ENCODE data around the gene GP1BB. TPM values are rescaled to one million over a fixed set of nuclear protein-coding genes. Genes with fewer than 3 reads are reported as not detected.
A peak's percentile ranks its signal among the peaks of the same experiment; 100 is the strongest.

The GP1BB gene
- total RNA-seq, 2 donors from 2014 or later, result not detected

DNA sequence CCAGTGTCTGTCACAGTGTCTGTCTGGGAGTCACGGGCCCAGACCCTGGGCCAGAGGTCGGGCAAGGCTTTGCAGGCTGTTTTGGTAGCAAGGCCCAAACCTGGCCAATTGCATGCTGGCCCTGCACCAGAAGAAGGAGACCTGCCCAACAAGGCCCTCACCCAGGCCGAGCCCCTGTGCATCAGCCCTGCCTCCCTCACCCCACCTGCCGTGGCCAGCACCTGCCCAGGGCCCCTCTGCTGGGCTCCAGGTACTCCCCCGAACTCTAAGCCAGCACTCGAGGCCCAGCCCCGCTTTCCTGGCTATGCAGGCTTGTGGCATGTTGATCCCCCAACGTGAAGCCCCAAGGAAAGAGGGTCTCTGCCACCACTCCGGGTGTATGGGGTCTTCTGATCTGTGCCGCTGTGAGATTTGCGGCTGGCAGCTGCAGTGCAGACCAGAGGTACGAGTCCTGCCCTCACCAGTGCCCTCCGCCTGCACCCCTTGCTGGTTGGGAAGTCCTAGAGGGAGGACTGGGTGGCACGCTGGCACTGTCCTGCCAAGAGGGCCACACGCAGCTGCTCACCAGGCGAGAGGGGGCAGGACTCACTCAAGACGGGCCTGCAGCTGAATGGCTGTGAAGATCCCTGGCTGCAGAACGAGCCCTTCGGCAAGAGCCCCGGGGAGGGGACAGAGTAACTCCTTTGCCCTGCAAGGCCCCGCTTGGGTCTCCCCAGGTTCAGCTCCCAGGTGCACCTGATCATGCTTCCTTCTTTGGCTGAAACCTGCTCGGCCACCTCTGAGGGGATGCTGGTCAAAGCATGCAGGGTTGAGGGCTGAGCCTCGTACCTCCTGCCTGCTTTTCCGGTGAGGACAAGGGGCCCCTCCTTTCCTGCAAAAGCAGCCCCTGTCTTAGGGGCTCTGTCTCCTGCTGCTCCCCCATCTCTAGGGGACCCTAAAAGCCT is 15.7 kb upstream of the GP1BB start:
- DNase-seq (ENCODE audit: low spot score in 2 of 2) (peak in 1 of 2 donors; percentile 49), ATAC-seq (no peak)
- no peaks in the 10 kb centered on the region for H3K36me3 Mint-ChIP-seq
- H3K27ac Mint-ChIP-seq, result no peak overlapping the region
- no peaks in the 10 kb centered on the region for H3K9me3 Mint-ChIP-seq

DNA sequence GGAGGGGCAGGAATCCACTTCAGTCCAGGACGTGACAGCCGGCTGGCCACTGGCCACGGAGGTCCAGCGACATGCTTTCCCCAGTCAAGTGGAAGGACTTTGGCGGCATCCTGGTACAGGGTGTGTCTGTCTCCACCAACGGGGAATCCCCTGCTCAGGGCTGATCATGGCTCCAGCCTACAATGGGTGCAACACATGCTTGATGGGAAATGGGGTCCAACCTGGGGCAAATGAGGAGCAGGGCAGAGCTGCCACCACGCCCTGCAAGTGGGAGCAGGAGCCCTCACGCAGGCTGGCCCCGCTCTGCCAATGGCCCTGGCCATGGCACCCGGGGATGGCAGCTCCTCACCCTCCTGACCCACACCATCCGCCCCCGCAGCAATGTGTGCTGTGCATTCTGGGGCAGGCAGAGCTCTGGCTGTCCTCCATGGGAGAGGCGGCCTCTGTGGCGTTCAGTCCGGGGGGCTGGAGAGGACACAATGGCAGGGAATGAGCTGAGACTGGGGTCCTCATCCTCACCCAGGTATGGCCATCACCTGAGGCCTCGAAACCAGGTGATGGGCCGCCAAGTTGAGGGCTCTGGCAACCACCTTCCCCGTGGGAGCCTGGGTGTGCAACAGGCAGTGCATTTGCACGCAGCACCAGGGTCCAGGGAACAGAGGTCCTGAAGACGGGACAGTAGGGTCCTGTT is 14.9 kb upstream of the GP1BB start:
- H3K9me3 Mint-ChIP-seq, result no peaks in the 10 kb centered on the region
- no peaks in the 10 kb centered on the region for H3K36me3 Mint-ChIP-seq
- peak in 1 of 2 donors; percentile 50 for DNase-seq (ENCODE audit: low spot score in 2 of 2)
- no peak for ATAC-seq
- no peak overlapping the region for H3K27ac Mint-ChIP-seq

DNA sequence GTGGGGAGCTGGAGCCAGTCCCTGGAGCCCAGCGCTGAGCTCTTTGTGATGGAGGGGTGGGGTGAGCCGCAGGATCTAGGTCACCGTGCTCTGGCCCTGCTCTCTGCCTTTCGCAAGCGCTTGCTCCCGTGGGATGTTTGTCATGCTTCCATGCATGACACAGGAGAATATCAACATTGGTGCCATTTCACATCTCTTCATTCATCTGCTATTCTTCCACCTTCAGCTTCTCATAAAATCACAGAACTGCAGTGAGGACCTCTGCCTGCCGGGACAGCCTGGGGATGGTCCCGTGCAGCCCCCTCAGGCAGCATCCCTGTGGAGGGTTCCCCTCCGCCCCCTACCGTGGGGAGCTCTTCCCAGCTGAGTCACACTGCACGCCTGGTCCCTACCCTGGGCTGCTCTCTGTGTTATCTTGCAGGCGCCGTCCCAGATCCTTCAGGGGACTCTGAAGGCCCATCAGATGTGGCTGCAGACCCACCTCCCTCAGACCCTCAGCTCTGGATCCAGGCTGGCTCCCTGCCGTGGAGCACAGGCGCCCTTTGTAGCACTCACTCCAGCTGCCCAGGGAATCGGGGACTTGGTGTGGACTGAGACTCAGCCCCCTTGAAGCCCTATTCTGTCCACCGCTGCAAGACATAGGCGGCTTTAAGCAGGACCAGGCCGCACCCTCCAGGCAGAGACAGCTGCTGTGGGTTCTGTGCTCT is 14.1 kb upstream of the GP1BB start:
- H3K27ac Mint-ChIP-seq, result no peak overlapping the region

DNA sequence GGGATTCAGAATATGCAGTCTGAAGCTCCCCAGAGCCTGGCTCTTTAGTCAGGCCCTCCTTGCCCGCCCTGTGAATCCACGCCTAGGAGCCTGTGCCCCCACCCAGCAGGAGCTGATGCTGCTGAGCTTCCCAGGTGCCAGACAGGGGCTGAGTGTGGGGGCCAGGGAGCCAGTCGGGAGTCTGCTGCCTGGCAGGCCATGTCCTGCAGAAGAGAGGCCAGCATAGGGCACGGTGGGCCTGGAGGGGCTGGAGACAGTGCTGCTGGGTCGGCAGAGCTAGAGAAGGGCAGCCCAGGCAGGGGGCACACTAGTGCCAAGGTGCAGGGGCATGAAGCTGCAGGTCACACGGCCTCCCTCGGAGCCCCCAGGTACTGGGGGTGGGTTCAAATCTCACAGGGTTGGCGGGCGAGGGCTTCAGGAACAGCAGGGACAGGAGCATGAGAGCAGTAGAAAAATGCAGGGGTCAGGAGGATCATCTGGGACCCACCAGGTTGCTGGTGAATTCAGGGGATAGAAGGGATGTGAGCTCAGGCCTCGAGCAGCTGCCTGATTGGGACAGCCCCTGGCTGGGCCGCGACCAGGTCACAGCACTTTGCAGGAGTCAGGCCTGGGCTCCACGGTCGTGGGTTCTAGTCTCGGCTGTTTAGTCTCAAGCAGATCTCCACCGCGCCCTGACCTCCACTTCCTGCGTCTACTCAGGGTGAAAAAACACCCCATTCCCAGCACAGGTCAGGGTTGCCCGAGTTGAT is 13.1 kb upstream of the GP1BB start:
- Mint-ChIP-seq H3K27ac (no peak overlapping the region), H3K36me3 (no peaks in the 10 kb centered on the region), H3K9me3 (no peaks in the 10 kb centered on the region)
- no peak for ATAC-seq
- no peak for DNase-seq (ENCODE audit: low spot score in 2 of 2)

More for the DNA sequence above, 14.1 kb upstream of the GP1BB start:
- no peak for DNase-seq (ENCODE audit: low spot score in 2 of 2)
- Mint-ChIP-seq H3K9me3 (no peaks in the 10 kb centered on the region), H3K36me3 (no peaks in the 10 kb centered on the region)
- ATAC-seq, result no peak

DNA sequence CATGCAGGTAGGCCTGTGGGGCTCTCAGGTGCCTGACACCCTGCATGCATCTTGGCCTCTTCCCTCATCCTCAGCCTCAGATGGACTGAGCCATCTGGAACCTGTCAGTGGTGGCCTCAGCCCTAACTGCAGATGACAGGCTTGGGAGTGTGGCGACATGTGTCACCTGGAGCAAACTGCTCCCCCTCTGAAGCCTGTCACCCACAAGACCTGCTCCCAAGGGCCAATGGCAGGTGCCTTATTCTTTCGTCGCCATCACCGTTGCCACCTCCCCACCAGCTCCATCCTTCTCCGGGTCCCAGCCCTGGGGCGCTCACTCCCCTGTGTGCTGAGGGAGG is 12.6 kb upstream of the GP1BB start:
- no peaks in the 10 kb centered on the region for H3K36me3 Mint-ChIP-seq
- ATAC-seq, result no peak
- DNase-seq (ENCODE audit: low spot score in 2 of 2), result no peak

DNA sequence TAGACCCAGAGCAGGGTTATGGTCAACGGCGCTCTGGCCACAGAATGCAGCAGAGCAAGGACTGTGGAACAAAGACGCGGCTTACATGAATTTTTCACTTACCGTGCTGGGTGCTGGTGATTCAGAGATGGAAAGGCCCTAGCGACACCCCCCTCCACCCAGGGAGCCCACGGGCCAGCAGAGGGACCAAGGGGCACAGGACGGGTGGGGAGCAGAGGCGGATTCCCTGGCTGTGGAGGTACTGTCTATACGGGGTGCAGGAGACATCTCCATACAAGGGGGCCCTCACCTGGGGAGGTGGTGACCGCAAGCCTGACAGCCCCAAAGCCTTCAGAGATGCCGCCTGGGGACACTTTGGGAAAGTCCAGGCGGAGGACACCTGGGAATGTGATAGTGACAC is 10.1 kb upstream of the GP1BB start:
- no peak overlapping the region for H3K27ac Mint-ChIP-seq
- H3K9me3 Mint-ChIP-seq, result no peaks in the 10 kb centered on the region
- DNase-seq (ENCODE audit: low spot score in 2 of 2) (no peak), ATAC-seq (no peak)
- no peaks in the 10 kb centered on the region for H3K36me3 Mint-ChIP-seq

More for the DNA sequence above, 12.6 kb upstream of the GP1BB start:
- H3K27ac Mint-ChIP-seq, result no peak overlapping the region
- H3K9me3 Mint-ChIP-seq, result no peaks in the 10 kb centered on the region

DNA sequence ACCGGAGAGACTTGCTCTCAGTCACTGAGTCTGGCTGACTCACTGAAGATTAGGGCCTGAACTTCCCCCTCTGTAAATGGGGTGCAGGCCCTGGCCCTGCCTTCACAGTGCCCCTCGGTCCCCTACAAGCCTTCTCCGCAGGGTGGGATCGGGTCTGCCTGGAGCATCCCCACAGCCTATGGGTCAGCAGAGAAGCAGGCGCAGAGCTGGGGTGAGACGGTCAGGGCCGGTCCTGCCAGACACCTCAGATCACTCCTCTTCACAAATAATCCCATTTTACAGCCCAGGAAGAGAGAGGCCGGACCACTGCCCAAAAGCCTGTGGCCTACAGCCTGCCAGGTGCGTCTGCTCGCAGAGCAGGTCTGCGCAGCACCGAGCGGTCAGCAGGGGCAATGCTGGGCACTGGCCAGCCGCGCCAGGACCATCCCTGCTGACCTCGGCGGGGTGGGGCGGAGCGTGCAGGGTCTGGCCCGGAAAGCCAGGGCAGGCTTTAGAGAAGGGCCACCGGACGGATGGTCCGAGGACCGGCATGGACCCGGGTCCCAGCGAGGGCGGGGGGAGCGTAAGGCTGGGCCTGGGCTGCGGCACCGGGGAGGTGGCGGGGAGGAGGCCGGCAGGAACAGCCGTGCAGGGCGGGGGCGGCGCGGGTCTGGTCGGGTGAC is 9.6 kb upstream of the GP1BB start:
- Mint-ChIP-seq H3K27ac (no peak overlapping the region), H3K9me3 (no peaks in the 10 kb centered on the region), H3K36me3 (no peaks in the 10 kb centered on the region)
- DNase-seq (ENCODE audit: low spot score in 2 of 2) (no peak), ATAC-seq (no peak)

DNA sequence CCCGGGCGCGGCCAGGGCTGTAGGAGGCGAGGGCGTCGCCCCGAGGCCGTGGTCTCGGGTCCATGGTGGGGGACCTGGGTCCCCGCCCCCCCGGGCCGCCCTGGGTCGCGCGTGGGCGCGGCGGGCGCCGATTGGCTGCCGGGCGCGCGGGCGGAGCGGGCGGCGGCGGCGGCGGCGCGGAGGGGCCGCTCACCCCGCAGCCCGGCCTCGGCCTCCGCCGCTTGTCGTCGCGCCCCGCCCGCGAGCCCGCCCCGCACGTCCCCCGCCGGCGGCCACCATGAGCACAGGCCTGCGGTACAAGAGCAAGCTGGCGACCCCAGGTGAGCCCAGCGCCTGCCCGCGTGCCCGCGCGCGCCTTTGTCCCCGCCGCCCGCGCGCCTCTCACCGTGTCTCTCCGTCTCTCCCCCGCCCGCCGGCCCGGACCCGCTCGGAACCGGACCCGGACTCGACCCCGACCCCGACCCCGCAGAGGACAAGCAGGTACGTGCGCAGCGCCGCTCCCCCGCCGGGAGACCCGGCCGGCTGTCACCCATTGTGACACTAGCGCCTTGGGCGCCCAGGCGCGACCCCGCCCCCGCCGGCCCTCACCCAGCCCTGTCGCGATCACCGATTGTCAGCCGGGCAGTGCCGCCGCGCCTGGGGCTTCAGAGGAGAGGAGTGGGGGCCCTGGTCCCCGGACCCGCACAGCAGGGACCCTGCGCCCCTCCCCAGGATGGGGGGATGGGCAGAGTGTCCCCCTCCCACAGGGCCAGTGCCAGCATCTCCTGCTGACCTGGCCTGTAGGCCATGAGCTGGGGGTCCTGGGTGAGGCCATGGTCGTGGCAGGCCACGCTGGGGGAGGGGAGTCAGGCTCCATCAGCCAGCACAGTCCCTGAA is 8.8 kb upstream of the GP1BB start, which contains the start of gene SEPTIN5:
TSS of gene SEPTIN5 (plus strand) at position 192 of the 876 bp plus-strand sequence. CDS start at position 278, 86 bp downstream.
- DNase-seq (ENCODE audit: low spot score in 2 of 2) (no peak), ATAC-seq (peak in 1 of 2 donors; percentile 4)
- Mint-ChIP-seq H3K36me3 (no peaks in the 10 kb centered on the region), H3K9me3 (no peaks in the 10 kb centered on the region), H3K27ac (no peak within 1 kb of the TSS)

DNA sequence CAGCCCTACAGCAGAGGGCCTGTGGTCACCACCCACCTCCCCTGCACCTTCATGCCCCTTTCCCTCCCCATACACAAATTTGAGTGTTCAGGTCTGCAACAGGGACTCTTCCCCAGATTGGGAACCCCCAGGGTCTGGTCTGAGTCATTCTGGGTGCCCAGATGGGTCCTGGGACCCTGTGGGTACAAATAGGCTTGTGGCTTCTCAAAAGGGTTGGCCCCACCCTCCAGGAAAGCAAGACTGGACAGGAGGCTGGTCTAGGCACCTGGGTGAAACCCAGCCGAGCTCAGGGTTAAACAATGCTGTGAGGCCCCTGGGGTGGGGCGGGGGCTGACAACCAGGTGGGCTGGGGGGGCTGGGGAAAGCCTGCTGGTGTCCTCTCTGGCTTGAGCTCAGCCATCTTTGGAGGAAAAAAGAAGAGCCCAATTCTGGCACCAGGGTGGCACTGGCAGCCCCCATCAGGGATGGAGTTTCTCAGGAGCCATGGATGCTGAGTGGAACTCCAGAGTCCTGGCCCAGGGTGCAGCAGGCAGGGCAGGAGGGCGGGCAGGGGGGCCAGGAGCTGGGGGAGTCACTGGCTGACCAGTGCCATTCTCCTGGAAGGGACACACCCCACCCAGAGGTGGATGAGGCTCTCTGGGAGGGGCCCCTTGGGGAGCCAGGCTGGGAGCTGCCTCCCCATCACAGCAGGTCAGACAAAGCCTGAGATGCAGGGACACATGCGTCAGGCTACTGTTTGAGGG is 8.0 kb upstream of the GP1BB start:
- DNase-seq (ENCODE audit: low spot score in 2 of 2) (no peak), ATAC-seq (no peak)
- H3K27ac Mint-ChIP-seq, result no peak overlapping the region
- no peaks in the 10 kb centered on the region for H3K36me3 Mint-ChIP-seq
- no peaks in the 10 kb centered on the region for H3K9me3 Mint-ChIP-seq

DNA sequence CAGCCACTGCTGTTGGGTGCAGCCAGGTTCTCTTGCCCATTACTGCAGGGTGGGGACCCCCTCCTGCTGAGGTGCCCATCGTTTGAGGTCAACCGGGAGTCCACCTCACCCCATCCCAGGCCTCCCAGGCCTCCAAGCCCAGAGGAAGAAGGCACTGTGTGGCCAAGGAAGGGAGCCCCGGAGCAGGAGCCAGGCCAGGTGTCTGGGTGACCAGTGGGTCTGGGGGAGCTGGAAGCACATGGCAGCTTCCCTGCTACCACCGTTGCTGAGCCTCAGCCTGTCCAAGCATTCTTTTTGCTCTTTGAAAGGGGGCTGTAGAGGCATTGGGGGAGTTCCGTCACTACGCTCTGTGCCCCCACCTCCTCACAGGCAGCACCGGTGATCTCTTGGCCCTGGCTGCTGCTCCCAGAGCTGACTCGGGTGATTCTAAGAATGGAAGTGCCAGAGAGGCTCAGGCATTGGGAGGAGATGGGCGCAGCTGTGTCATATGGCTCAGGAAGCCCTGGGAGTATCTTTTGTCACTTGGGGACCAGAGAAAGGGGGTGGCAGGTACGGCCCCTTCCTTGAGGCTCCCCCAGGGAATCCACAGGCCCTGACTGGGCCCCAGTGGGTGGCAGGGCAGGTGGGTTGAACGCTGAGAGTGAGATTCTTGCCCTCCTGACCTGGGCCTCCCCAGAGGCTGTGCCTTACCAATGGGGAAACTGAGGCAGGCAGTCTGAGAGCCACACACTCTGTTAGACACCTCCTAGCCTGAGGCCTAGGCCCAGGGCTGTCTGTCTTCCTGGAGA is 7.1 kb upstream of the GP1BB start:
- no peak overlapping the region for H3K27ac Mint-ChIP-seq
- no peaks in the 10 kb centered on the region for H3K9me3 Mint-ChIP-seq
- DNase-seq (ENCODE audit: low spot score in 2 of 2), result no peak
- no peaks in the 10 kb centered on the region for H3K36me3 Mint-ChIP-seq
- no peak for ATAC-seq

DNA sequence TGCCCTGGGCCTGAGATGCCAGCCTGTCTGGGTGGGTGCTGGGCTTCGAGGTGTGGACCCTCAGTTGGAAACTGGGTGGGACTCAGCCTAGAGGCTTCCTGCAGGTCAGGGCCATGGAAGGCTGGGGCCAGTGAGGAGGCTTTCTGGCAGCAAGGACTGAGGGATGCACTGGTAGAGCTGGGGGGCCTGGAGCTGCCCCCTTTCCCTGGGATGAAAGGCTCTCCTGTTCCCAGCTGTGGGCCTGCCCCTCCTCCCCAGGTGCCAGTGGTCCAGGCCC is 6.6 kb upstream of the GP1BB start:
- ATAC-seq, result no peak
- H3K27ac Mint-ChIP-seq, result no peak overlapping the region
- H3K9me3 Mint-ChIP-seq, result no peaks in the 10 kb centered on the region
- DNase-seq (ENCODE audit: low spot score in 2 of 2), result no peak
- no peaks in the 10 kb centered on the region for H3K36me3 Mint-ChIP-seq

DNA sequence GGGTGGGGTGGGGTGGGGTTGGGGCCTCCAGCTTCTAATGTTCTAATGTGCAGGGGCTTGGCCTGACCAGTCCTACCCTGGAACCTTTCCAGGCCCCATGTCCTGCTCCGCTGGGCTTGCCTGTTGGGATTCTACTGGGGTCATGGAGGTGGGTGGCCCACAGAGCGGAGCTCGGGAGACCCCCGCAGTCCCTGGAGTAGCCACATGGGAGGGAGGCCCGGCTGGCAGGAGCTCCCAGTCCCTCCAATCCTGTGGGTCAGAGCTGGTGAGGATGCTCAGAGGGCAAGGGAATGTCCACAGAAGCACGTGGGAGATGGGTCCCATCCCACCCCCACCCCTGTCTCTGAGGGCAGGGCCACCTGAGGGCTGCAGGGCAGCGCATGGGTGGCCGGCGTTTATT is 6.2 kb upstream of the GP1BB start:
- no peak for ATAC-seq
- Mint-ChIP-seq H3K36me3 (no peaks in the 10 kb centered on the region), H3K27ac (no peak overlapping the region), H3K9me3 (no peaks in the 10 kb centered on the region)
- no peak for DNase-seq (ENCODE audit: low spot score in 2 of 2)

DNA sequence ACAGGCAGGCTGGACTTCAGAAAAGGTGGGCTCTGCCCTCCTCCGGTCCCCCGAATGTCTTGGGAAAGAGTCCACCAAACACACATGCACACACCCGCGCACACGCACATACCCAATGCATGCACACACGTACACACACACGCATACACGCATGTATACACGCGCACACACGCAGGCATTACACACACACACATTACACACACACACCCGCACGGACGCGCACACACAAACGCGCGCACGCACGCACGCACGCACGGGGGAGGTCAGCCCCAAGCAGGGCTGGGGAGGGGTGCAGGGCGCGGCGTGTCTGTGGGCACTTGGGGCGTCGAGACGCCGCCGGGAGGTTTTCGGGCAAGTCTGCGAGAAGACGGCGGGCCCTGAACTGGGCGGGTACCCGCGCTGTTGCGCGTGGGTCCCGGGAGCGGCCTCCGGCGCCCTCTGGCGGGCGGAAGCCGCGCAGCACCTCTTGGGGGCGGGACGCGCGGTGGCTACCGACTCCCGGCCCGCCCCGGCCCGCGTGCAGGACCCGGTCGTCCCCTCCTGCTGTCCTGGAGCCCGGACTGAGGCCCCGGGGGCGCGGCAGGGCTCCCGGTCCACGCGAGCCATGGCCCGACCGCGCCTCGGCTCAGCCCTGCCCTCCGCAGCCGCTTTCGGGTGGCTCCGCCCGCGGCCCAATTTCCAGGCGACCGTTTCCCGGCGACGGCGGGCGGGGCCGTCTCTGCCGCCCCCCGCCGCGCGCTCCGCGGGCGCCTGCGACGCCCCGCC is 5.5 kb upstream of the GP1BB start:
- ATAC-seq (peak; percentile 89 to 93), DNase-seq (ENCODE audit: low spot score in 2 of 2) (peak; percentile 78 to 93)
- Mint-ChIP-seq H3K27ac (no peak overlapping the region), H3K36me3 (no peaks in the 10 kb centered on the region), H3K9me3 (no peaks in the 10 kb centered on the region)
